K562 (cell line): ENCODE results near the gene ZNF350. TPM values are rescaled to one million over a fixed set of nuclear protein-coding genes. Genes with fewer than 3 reads are reported as not detected.

Source experiments
- BRCA1 ChIP-seq, 2 experiments: fragments of 450-650 bp in 1 of 2; sonication (generic) in 1 of 2; formaldehyde crosslinking in 1 of 2; IDR thresholded peaks; 2 replicates each; pipeline versions ENCODE4 v1.5.0 to v1.6.1; 2017 to 2020; ENCODE audit warnings: mild to moderate bottlenecking in 1 of 2, missing genetic modification reagents in 1 of 2
- CC2D1A ChIP-seq: fragments of 450-650 bp; IDR thresholded peaks from 2 replicates; pipeline ENCODE4 v1.6.1; 2017; ENCODE audit warnings: mild to moderate bottlenecking
- CEBPG ChIP-seq, 3 experiments: fragments of 200-800 bp in 1 of 3; sonication (Bioruptor generic) in 1 of 3; sonication (generic) in 1 of 3; formaldehyde crosslinking in 1 of 3; IDR thresholded peaks in 2 of 3; conservative IDR thresholded peaks in 1 of 3; 2 replicates each; pipeline versions ENCODE4 v1.6.1 to v1.8.0; 2016 to 2022; ENCODE audit warnings: missing compliant biosample characterization in 2 of 3, missing genetic modification characterization in 2 of 3, mild to moderate bottlenecking in 1 of 3, missing genetic modification reagents in 1 of 3
- PURB ChIP-seq: sonication (generic); formaldehyde crosslinking; IDR thresholded peaks from 2 replicates; pipeline ENCODE4 v1.9.0; 2021; ENCODE audit warnings: low read depth, mild to moderate bottlenecking, missing genetic modification reagents
- SMARCB1 ChIP-seq: IDR thresholded peaks from 2 replicates; pipeline ENCODE4 v1.6.1; 2011; ENCODE audit warnings: improper control_type of control experiment, low read depth; ENCODE audit not compliant: insufficient read length
- ZC3H8 ChIP-seq: fragments of 450-650 bp; IDR thresholded peaks from 2 replicates; pipeline ENCODE4 v1.6.1; 2017
- ZNF764 ChIP-seq: fragments of 250-450 bp; sonication (Bioruptor Pico); IDR thresholded peaks from 2 replicates; pipeline ENCODE4 v1.4.0; 2020; ENCODE audit warnings: low read depth, mild to moderate bottlenecking, moderate library complexity
- polyA plus RNA-seq, 8 experiments: library from polyadenylated mRNA; depleted of rRNA in 4 of 8; stranded (reverse) in 5 of 8; unstranded in 3 of 8; fragments of >200 nt; fragmentation: Nextera tagmentation in 2 of 8; fragmentation: Illumina TruSeq in 1 of 8; extraction: Ambion mirVana in 2 of 8; extraction: Trizol in 1 of 8; gene quantifications; 2 replicates each; pipeline versions ENCODE4 v1.2.1 to v1.2.3, GENCODE V29; 2011 to 2014; ENCODE audit warnings: inconsistent platforms in 1 of 8, missing spikeins in 1 of 8
- total RNA-seq, 7 experiments: library from RNA; depleted of rRNA in 6 of 7; stranded (reverse); fragments of >200 nt in 6 of 7; fragmentation: Illumina TruSeq in 2 of 7; extraction: Trizol in 2 of 7; gene quantifications; 2 replicates each; pipeline versions ENCODE4 v1.2.1 to v1.2.3, GENCODE V29; 2011 to 2021; ENCODE audit warnings: low replicate concordance in 1 of 7
- TF ChIP-seq, protein P1 (sequence below): IDR thresholded peaks from 2 replicates; pipeline ENCODE4 v1.6.1; 2012; ENCODE audit warnings: low read depth, low read length, improper control_type of control experiment, borderline replicate concordance
- TF ChIP-seq, protein P2 (sequence below): fragments of 450-650 bp; formaldehyde crosslinking; IDR thresholded peaks from 2 replicates; pipeline ENCODE4 v1.4.0; 2020; ENCODE audit warnings: mild to moderate bottlenecking, moderate library complexity
- TF ChIP-seq, protein P3 (sequence below), 2 experiments: fragments of 450-650 bp in 1 of 2; sonication (generic) in 1 of 2; formaldehyde crosslinking in 1 of 2; IDR thresholded peaks in 1 of 2; conservative IDR thresholded peaks in 1 of 2; 2 replicates each; pipeline versions ENCODE4 v1.6.1 to v1.8.1; 2016 to 2023; ENCODE audit warnings: mild to moderate bottlenecking in 2 of 2, moderate library complexity in 2 of 2, inconsistent platforms in 1 of 2, missing genetic modification reagents in 1 of 2
- TF ChIP-seq, protein P4 (sequence below): fragments of 450-650 bp; IDR thresholded peaks from 2 replicates; pipeline ENCODE4 v1.6.1; 2017; ENCODE audit warnings: antibody characterized with exemption
- TF ChIP-seq, protein P5 (sequence below): fragments of 250-450 bp; sonication (Bioruptor Pico); IDR thresholded peaks from 2 replicates; pipeline ENCODE4 v1.4.0; 2020; ENCODE audit warnings: mild to moderate bottlenecking, moderate library complexity
- TF ChIP-seq, protein P6 (sequence below): fragments of 450-650 bp; IDR thresholded peaks from 2 replicates; pipeline ENCODE4 v1.6.1; 2014; ENCODE audit warnings: low read depth, mild to moderate bottlenecking, moderate library complexity, borderline replicate concordance

The ZNF350 gene
- total and polyA plus RNA-seq, 9 of the 15 experiments (the other 6 are each of a cell fraction or from before 2014, with no cell fraction given): 1.7 to 4.8 (median 2.9) TPM

DNA sequence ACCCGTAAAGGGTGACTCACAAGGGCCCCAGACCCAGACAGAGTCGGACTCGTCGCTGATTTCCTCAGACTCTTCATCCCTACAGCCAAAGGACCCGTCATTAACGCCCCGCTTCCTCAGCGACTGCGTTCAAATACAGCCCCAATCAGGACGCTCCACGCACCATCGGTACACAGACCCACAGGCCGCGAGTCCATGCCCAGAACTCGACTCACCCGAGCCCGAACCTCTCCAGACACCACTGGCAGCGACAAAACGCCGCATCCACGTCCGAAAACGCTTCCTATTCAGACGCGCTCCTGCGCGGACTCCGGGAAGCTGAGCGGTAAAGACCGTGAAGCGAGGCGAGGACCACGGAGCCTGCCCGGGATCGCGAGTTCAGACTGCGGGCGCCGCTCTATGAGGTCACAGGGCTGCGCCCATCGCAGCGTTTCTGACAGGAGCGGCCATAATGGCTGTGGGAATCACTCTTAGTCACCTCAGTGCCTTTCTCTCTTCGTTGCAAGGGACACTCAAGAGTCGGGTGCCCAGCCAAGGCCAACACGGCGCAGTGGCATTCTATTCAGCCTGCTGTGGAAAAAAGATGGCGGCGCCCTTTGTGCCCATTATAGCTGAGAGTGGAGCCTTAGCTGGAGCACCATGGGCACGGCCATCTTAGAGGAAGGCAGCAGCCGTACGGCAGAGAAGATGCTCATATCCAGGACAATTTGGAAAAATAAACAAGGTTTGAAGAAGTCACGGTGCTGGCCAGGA, 41.6 kb upstream of the ZNF350 start, which contains the start of gene ZNF614 (continued):
- TF ChIP-seq SMARCB1: no peak
- TF ChIP-seq, protein P1, sequence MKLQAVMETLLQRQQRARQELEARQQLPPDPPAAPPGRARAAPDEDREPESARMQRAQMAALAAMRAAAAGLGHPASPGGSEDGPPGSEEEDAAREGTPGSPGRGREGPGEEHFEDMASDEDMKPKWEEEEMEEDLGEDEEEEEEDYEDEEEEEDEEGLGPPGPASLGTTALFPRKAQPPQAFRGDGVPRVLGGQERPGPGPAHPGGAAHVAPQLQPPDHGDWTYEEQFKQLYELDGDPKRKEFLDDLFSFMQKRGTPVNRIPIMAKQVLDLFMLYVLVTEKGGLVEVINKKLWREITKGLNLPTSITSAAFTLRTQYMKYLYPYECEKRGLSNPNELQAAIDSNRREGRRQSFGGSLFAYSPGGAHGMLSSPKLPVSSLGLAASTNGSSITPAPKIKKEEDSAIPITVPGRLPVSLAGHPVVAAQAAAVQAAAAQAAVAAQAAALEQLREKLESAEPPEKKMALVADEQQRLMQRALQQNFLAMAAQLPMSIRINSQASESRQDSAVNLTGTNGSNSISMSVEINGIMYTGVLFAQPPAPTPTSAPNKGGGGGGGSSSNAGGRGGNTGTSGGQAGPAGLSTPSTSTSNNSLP: no peak
- TF ChIP-seq, protein P2, sequence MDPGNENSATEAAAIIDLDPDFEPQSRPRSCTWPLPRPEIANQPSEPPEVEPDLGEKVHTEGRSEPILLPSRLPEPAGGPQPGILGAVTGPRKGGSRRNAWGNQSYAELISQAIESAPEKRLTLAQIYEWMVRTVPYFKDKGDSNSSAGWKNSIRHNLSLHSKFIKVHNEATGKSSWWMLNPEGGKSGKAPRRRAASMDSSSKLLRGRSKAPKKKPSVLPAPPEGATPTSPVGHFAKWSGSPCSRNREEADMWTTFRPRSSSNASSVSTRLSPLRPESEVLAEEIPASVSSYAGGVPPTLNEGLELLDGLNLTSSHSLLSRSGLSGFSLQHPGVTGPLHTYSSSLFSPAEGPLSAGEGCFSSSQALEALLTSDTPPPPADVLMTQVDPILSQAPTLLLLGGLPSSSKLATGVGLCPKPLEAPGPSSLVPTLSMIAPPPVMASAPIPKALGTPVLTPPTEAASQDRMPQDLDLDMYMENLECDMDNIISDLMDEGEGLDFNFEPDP (CRISPR knock-in tag): no peak
- no peak for TF ChIP-seq BRCA1 (IDR thresholded peaks at IDR 0.05)
- no peak for TF ChIP-seq BRCA1 (CRISPR knock-in tag; IDR thresholded peaks at IDR 0.05)
- no peak for TF ChIP-seq ZNF764 (CRISPR knock-in tag)
- TF ChIP-seq, protein P3, sequence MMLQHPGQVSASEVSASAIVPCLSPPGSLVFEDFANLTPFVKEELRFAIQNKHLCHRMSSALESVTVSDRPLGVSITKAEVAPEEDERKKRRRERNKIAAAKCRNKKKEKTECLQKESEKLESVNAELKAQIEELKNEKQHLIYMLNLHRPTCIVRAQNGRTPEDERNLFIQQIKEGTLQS (IDR thresholded peaks at IDR 0.05): peak; percentile 18; the same call in 1 of the 2 replicates
- TF ChIP-seq, protein P3 (CRISPR knock-in tag; conservative IDR thresholded peaks at IDR 0.05): no peak
- no peak for TF ChIP-seq ZC3H8
- TF ChIP-seq, protein P4, sequence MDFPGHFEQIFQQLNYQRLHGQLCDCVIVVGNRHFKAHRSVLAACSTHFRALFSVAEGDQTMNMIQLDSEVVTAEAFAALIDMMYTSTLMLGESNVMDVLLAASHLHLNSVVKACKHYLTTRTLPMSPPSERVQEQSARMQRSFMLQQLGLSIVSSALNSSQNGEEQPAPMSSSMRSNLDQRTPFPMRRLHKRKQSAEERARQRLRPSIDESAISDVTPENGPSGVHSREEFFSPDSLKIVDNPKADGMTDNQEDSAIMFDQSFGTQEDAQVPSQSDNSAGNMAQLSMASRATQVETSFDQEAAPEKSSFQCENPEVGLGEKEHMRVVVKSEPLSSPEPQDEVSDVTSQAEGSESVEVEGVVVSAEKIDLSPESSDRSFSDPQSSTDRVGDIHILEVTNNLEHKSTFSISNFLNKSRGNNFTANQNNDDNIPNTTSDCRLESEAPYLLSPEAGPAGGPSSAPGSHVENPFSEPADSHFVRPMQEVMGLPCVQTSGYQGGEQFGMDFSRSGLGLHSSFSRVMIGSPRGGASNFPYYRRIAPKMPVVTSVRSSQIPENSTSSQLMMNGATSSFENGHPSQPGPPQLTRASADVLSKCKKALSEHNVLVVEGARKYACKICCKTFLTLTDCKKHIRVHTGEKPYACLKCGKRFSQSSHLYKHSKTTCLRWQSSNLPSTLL: no peak
- no peak for TF ChIP-seq PURB (CRISPR knock-in tag)
- TF ChIP-seq, protein P5, sequence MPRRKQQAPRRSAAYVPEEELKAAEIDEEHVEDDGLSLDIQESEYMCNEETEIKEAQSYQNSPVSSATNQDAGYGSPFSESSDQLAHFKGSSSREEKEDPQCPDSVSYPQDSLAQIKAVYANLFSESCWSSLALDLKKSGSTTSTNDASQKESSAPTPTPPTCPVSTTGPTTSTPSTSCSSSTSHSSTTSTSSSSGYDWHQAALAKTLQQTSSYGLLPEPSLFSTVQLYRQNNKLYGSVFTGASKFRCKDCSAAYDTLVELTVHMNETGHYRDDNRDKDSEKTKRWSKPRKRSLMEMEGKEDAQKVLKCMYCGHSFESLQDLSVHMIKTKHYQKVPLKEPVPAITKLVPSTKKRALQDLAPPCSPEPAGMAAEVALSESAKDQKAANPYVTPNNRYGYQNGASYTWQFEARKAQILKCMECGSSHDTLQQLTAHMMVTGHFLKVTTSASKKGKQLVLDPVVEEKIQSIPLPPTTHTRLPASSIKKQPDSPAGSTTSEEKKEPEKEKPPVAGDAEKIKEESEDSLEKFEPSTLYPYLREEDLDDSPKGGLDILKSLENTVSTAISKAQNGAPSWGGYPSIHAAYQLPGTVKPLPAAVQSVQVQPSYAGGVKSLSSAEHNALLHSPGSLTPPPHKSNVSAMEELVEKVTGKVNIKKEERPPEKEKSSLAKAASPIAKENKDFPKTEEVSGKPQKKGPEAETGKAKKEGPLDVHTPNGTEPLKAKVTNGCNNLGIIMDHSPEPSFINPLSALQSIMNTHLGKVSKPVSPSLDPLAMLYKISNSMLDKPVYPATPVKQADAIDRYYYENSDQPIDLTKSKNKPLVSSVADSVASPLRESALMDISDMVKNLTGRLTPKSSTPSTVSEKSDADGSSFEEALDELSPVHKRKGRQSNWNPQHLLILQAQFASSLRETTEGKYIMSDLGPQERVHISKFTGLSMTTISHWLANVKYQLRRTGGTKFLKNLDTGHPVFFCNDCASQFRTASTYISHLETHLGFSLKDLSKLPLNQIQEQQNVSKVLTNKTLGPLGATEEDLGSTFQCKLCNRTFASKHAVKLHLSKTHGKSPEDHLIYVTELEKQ: no peak
- TF ChIP-seq CEBPG (CRISPR knock-in tag; IDR thresholded peaks at IDR 0.05): no peak
- no peak for TF ChIP-seq CEBPG (tag; conservative IDR thresholded peaks at IDR 0.05 in 1 of 2, IDR thresholded peaks at IDR 0.05 in 1 of 2)
- TF ChIP-seq CC2D1A: 0 out of 2 replicates have a peak, but pooled peaks have one; percentile 36
- TF ChIP-seq, protein P6, sequence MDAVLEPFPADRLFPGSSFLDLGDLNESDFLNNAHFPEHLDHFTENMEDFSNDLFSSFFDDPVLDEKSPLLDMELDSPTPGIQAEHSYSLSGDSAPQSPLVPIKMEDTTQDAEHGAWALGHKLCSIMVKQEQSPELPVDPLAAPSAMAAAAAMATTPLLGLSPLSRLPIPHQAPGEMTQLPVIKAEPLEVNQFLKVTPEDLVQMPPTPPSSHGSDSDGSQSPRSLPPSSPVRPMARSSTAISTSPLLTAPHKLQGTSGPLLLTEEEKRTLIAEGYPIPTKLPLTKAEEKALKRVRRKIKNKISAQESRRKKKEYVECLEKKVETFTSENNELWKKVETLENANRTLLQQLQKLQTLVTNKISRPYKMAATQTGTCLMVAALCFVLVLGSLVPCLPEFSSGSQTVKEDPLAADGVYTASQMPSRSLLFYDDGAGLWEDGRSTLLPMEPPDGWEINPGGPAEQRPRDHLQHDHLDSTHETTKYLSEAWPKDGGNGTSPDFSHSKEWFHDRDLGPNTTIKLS: peak; percentile 74
